ENCODE measurements around the gene SEC14L6. TPM values are rescaled to one million over a fixed set of nuclear protein-coding genes. Genes with fewer than 3 reads are reported as not detected.

Gene SEC14L6
- polyA plus RNA-seq, 1 experiment: 0.09 TPM

- peaks cover 8% of the 10 kb centered on the region for H3K27me3 ChIP-seq (ENCODE audit: control insufficient read depth, insufficient read depth, low read length)
- no peak for DNase-seq (ENCODE audit: low read depth)
- H3K36me3 ChIP-seq (ENCODE audit: control insufficient read depth, insufficient read depth, low read length): no peaks in the 10 kb centered on the region
- H3K4me3 ChIP-seq (ENCODE audit: low read depth, low read length): no peak overlapping the region
- POLR2A ChIA-PET: no interaction called here
- no peak for TF ChIP-seq CTCF (IDR thresholded peaks at IDR 0.05; ENCODE audit: insufficient read depth, low read depth, low read length)
- CTCF ChIA-PET: no interaction called here
These were observed 9.3 kb downstream of the SEC14L6 start for GRCh38 chr22:30537083-30537731.

- ChIA-PET CTCF (interaction anchor here (0.8 to 1.7 kb wide), 2 partner anchors 32 to 93 kb away, joined by 3 to 5 read pairs; no protein-coding TSS in a partner anchor), POLR2A (no interaction called here)
- no peaks in the 10 kb centered on the region for H3K36me3 ChIP-seq (ENCODE audit: control insufficient read depth, insufficient read depth, low read length)
- peaks cover 3% of the 10 kb centered on the region; the same call in 1 of the 2 replicates for H3K27me3 ChIP-seq (ENCODE audit: control insufficient read depth, insufficient read depth, low read length)
- TF ChIP-seq CTCF (IDR thresholded peaks at IDR 0.05; ENCODE audit: insufficient read depth, low read depth, low read length): no peak
- no peak for DNase-seq (ENCODE audit: low read depth)
- H3K4me3 ChIP-seq (ENCODE audit: low read depth, low read length): no peak overlapping the region
These were observed 11.4 kb downstream of the SEC14L6 start for GRCh38 chr22:30535182-30535581.

- CTCF ChIA-PET: no interaction called here
- no peak for DNase-seq (ENCODE audit: low read depth)
These were observed 14.6 kb downstream of the SEC14L6 start for GRCh38 chr22:30531651-30532608.

GRCh38 chr22:30526656-30527055 is 19.9 kb downstream of the SEC14L6 start:
- POLR2A ChIA-PET: no interaction called here
- CTCF ChIA-PET: no interaction called here
- DNase-seq (ENCODE audit: low read depth): no peak
- Histone ChIP-seq H3K36me3 (ENCODE audit: control insufficient read depth, insufficient read depth, low read length) (no peaks in the 10 kb centered on the region), H3K27me3 (ENCODE audit: control insufficient read depth, insufficient read depth, low read length) (0 out of 2 replicates have a peak, but pooled peaks cover 2% of the 10 kb centered on the region), H3K4me3 (ENCODE audit: low read depth, low read length) (no peak overlapping the region)
- TF ChIP-seq CTCF (IDR thresholded peaks at IDR 0.05; ENCODE audit: insufficient read depth, low read depth, low read length): no peak

More at GRCh38 chr22:30531651-30532608, 14.6 kb downstream of the SEC14L6 start:
- POLR2A ChIA-PET: no interaction called here
- Histone ChIP-seq H3K4me3 (ENCODE audit: low read depth, low read length) (no peak overlapping the region), H3K36me3 (ENCODE audit: control insufficient read depth, insufficient read depth, low read length) (no peaks in the 10 kb centered on the region), H3K27me3 (ENCODE audit: control insufficient read depth, insufficient read depth, low read length) (peaks cover 3% of the 10 kb centered on the region; the same call in 1 of the 2 replicates)
- no peak for TF ChIP-seq CTCF (IDR thresholded peaks at IDR 0.05; ENCODE audit: insufficient read depth, low read depth, low read length)

Data from BJ (cell line).